ENCODE measurements around the gene SP140L.
"Not testable (repeated sequence)": the region's sequence is repeated elsewhere in the genome, so short reads cannot be mapped to it uniquely, and the experiment has no call there.

DNA sequence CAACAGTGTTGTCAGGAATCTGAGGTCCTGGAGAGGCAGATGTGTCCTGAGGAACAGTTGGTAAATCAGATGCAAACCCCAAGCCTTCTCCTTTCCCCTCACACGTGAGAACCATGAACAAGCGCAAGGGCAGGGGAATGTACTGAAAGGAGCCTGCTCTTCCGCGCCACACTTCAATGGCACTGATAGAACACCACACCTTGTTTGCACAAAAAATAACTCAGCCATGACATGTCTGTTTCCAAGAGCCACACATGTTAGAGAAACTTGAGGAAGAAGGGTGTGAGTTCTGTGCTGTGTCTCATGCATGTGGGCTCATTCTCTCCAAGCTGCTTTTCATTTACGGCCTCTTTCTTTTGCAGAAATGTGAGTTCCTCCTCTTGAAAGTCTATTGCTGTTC, 16.2 kb upstream of the SP140L start:
- not testable (repeated sequence) for TF ChIP-seq POLR2AphosphoS5 (IDR thresholded peaks at IDR 0.05; ENCODE audit: low read length); ZZZ3 (IDR thresholded peaks at IDR 0.05; ENCODE audit: control insufficient read depth, insufficient read length, low read depth); CBX3 (IDR thresholded peaks at IDR 0.05; ENCODE audit: borderline replicate concordance, low read depth); CEBPB (IDR thresholded peaks at IDR 0.05; ENCODE audit: borderline replicate concordance in 1 of 2, low read depth in 2 of 2, low read length in 2 of 2); PML (IDR thresholded peaks at IDR 0.05; ENCODE audit: low read length); ESRRA (IDR thresholded peaks at IDR 0.05; ENCODE audit: low read length); RAD21 (IDR thresholded peaks at IDR 0.05; ENCODE audit: insufficient read depth, low read depth, low read length)
- TF ChIP-seq, protein P1, sequence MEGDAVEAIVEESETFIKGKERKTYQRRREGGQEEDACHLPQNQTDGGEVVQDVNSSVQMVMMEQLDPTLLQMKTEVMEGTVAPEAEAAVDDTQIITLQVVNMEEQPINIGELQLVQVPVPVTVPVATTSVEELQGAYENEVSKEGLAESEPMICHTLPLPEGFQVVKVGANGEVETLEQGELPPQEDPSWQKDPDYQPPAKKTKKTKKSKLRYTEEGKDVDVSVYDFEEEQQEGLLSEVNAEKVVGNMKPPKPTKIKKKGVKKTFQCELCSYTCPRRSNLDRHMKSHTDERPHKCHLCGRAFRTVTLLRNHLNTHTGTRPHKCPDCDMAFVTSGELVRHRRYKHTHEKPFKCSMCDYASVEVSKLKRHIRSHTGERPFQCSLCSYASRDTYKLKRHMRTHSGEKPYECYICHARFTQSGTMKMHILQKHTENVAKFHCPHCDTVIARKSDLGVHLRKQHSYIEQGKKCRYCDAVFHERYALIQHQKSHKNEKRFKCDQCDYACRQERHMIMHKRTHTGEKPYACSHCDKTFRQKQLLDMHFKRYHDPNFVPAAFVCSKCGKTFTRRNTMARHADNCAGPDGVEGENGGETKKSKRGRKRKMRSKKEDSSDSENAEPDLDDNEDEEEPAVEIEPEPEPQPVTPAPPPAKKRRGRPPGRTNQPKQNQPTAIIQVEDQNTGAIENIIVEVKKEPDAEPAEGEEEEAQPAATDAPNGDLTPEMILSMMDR (IDR thresholded peaks at IDR 0.05 in 2 of 3, conservative IDR thresholded peaks at IDR 0.05 in 1 of 3; ENCODE audit: control insufficient read depth in 2 of 3, extremely low read depth in 1 of 3, insufficient read depth in 1 of 3, low read depth in 3 of 3, low read length in 3 of 3), result not testable (repeated sequence)
- TF ChIP-seq, protein P2, sequence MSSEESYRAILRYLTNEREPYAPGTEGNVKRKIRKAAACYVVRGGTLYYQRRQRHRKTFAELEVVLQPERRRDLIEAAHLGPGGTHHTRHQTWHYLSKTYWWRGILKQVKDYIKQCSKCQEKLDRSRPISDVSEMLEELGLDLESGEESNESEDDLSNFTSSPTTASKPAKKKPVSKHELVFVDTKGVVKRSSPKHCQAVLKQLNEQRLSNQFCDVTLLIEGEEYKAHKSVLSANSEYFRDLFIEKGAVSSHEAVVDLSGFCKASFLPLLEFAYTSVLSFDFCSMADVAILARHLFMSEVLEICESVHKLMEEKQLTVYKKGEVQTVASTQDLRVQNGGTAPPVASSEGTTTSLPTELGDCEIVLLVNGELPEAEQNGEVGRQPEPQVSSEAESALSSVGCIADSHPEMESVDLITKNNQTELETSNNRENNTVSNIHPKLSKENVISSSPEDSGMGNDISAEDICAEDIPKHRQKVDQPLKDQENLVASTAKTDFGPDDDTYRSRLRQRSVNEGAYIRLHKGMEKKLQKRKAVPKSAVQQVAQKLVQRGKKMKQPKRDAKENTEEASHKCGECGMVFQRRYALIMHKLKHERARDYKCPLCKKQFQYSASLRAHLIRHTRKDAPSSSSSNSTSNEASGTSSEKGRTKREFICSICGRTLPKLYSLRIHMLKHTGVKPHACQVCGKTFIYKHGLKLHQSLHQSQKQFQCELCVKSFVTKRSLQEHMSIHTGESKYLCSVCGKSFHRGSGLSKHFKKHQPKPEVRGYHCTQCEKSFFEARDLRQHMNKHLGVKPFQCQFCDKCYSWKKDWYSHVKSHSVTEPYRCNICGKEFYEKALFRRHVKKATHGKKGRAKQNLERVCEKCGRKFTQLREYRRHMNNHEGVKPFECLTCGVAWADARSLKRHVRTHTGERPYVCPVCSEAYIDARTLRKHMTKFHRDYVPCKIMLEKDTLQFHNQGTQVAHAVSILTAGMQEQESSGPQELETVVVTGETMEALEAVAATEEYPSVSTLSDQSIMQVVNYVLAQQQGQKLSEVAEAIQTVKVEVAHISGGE (CRISPR knock-in tag; IDR thresholded peaks at IDR 0.05), result not testable (repeated sequence)

Data from GM12878 (cell line).